K562 (cell line): ENCODE measurements around the gene CAPN7. TPM values are rescaled to one million over a fixed set of nuclear protein-coding genes. Genes with fewer than 3 reads are reported as not detected.

Experiments used
- ARID1B ChIP-seq: fragments of 450-650 bp; IDR thresholded peaks from 2 replicates; pipeline ENCODE4 v1.6.1; 2016; ENCODE audit warnings: antibody characterized with exemption, mild to moderate bottlenecking, inconsistent platforms
- LEF1 ChIP-seq: fragments of 450-650 bp; IDR thresholded peaks from 2 replicates; pipeline ENCODE4 v1.6.1; 2016; ENCODE audit warnings: mild to moderate bottlenecking
- MAFG ChIP-seq: fragments of 450-650 bp; conservative IDR thresholded peaks from 2 replicates; pipeline ENCODE4 v1.6.1; 2016; ENCODE audit warnings: missing genetic modification characterization, missing compliant biosample characterization
- PATZ1 ChIP-seq: fragments of 250-450 bp; sonication (Bioruptor Pico); IDR thresholded peaks from 2 replicates; pipeline ENCODE4 v1.5.0; 2020; ENCODE audit warnings: mild to moderate bottlenecking, borderline replicate concordance
- REST ChIP-seq, 2 experiments: fragments of 450-650 bp; formaldehyde crosslinking in 1 of 2; IDR thresholded peaks; 2 replicates each; pipeline versions ENCODE4 v1.4.0 to v1.6.1; 2014 to 2020; ENCODE audit warnings: mild to moderate bottlenecking in 2 of 2, borderline replicate concordance in 1 of 2, low read depth in 1 of 2
- THAP12 ChIP-seq: fragments of 250-450 bp; sonication (Bioruptor Pico); IDR thresholded peaks from 2 replicates; pipeline ENCODE4 v1.9.0; 2021; ENCODE audit warnings: mild to moderate bottlenecking, inconsistent platforms
- U2AF1 ChIP-seq: fragments of 200-400 bp; formaldehyde crosslinking; optimal IDR thresholded peaks from 2 replicates; pipeline ENCODE3; 2017; ENCODE audit warnings: mild to moderate bottlenecking, low read depth, low read length, moderate library complexity
- ZBED1 ChIP-seq: IDR thresholded peaks from 2 replicates; pipeline ENCODE4 v1.6.1; 2014
- polyA plus RNA-seq, 8 experiments: library from polyadenylated mRNA; depleted of rRNA in 4 of 8; stranded (reverse) in 5 of 8; unstranded in 3 of 8; fragments of >200 nt; fragmentation: Nextera tagmentation in 2 of 8; fragmentation: Illumina TruSeq in 1 of 8; extraction: Ambion mirVana in 2 of 8; extraction: Trizol in 1 of 8; gene quantifications; 2 replicates each; pipeline versions ENCODE4 v1.2.1 to v1.2.3, GENCODE V29; 2011 to 2014; ENCODE audit warnings: inconsistent platforms in 1 of 8, missing spikeins in 1 of 8
- total RNA-seq, 7 experiments: library from RNA; depleted of rRNA in 6 of 7; stranded (reverse); fragments of >200 nt in 6 of 7; fragmentation: Illumina TruSeq in 2 of 7; extraction: Trizol in 2 of 7; gene quantifications; 2 replicates each; pipeline versions ENCODE4 v1.2.1 to v1.2.3, GENCODE V29; 2011 to 2021; ENCODE audit warnings: low replicate concordance in 1 of 7

Gene CAPN7
- total and polyA plus RNA-seq, 9 of the 15 experiments (the other 6 are each of a cell fraction or from before 2014, with no cell fraction given) = 6.5 to 42.7 (median 32.7) TPM

- TF ChIP-seq PATZ1 (CRISPR knock-in tag) (0 out of 2 replicates have a peak, but pooled peaks have one; percentile 32), MAFG (tag) (no peak), REST (IDR thresholded peaks at IDR 0.05; ENCODE audit: borderline replicate concordance) (peak; percentile 34; the same call in 1 of the 2 replicates), REST (CRISPR knock-in tag; IDR thresholded peaks at IDR 0.05; ENCODE audit: low read depth) (no peak), U2AF1 (no peak), ARID1B (peak; percentile 46; the same call in 1 of the 2 replicates), ZBED1 (no peak), THAP12 (no peak), LEF1 (0 out of 2 replicates have a peak, but pooled peaks have one; percentile 18)
Measured at GRCh38 chr3:15253023-15253697, 47.1 kb downstream of the CAPN7 start (continued).
